ENCODE data around the gene AKAP6.

Gene AKAP6

GRCh38 chr14:32667791-32668190 lies 338.7 kb downstream of the AKAP6 start:
- Histone ChIP-seq H3K9me3 (ENCODE audit: low read length) (no peaks in the 10 kb centered on the region), H3K36me3 (ENCODE audit: insufficient read depth, low read length) (no peaks in the 10 kb centered on the region), H3K27me3 (ENCODE audit: control insufficient read depth in 1 of 2, insufficient read depth in 2 of 2, low read length in 2 of 2) (no peaks in the 10 kb centered on the region), H3K4me1 (ENCODE audit: insufficient read depth, low read length) (no peaks in the 10 kb centered on the region), H3K9ac (ENCODE audit: low read length) (no peak overlapping the region), H3K4me3 (ENCODE audit: low read depth in 1 of 2, low read length in 2 of 2) (no peak overlapping the region), H3K27ac (ENCODE audit: low read depth, low read length) (no peak overlapping the region)

- no peaks in the 10 kb centered on the region for H3K9me3 ChIP-seq (ENCODE audit: low read length)
- H3K36me3 ChIP-seq (ENCODE audit: insufficient read depth, low read length) = no peaks in the 10 kb centered on the region
- H3K9ac ChIP-seq (ENCODE audit: low read length) = no peak overlapping the region
- no peaks in the 10 kb centered on the region for H3K4me1 ChIP-seq (ENCODE audit: insufficient read depth, low read length)
- H3K27me3 ChIP-seq (ENCODE audit: control insufficient read depth in 1 of 2, insufficient read depth in 2 of 2, low read length in 2 of 2) = no peaks in the 10 kb centered on the region
- no peak overlapping the region for H3K4me3 ChIP-seq (ENCODE audit: low read depth in 1 of 2, low read length in 2 of 2)
- no peak overlapping the region for H3K27ac ChIP-seq (ENCODE audit: low read depth, low read length)
Measured at GRCh38 chr14:32669391-32669790, 340.3 kb downstream of the AKAP6 start.

GRCh38 chr14:32675433-32675832 lies 346.3 kb downstream of the AKAP6 start:
- Histone ChIP-seq H3K4me1 (ENCODE audit: insufficient read depth, low read length) (no peaks in the 10 kb centered on the region), H3K4me3 (ENCODE audit: low read depth in 1 of 2, low read length in 2 of 2) (no peak overlapping the region), H3K9me3 (ENCODE audit: low read length) (no peaks in the 10 kb centered on the region), H3K27ac (ENCODE audit: low read depth, low read length) (no peak overlapping the region), H3K27me3 (ENCODE audit: control insufficient read depth in 1 of 2, insufficient read depth in 2 of 2, low read length in 2 of 2) (no peaks in the 10 kb centered on the region), H3K9ac (ENCODE audit: low read length) (no peak overlapping the region), H3K36me3 (ENCODE audit: insufficient read depth, low read length) (peaks cover 5% of the 10 kb centered on the region)

GRCh38 chr14:32677129-32677780 lies 348.2 kb downstream of the AKAP6 start:
- Histone ChIP-seq H3K9me3 (ENCODE audit: low read length) (no peaks in the 10 kb centered on the region), H3K9ac (ENCODE audit: low read length) (no peak overlapping the region), H3K36me3 (ENCODE audit: insufficient read depth, low read length) (peaks cover 5% of the 10 kb centered on the region), H3K27me3 (ENCODE audit: control insufficient read depth in 1 of 2, insufficient read depth in 2 of 2, low read length in 2 of 2) (no peaks in the 10 kb centered on the region), H3K27ac (ENCODE audit: low read depth, low read length) (no peak overlapping the region), H3K4me3 (ENCODE audit: low read depth in 1 of 2, low read length in 2 of 2) (no peak overlapping the region), H3K4me1 (ENCODE audit: insufficient read depth, low read length) (peaks cover 4% of the 10 kb centered on the region)

- H3K27ac ChIP-seq (ENCODE audit: low read depth, low read length) = no peak overlapping the region
- peaks cover 5% of the 10 kb centered on the region for H3K36me3 ChIP-seq (ENCODE audit: insufficient read depth, low read length)
Measured at GRCh38 chr14:32678088-32678487, 349.0 kb downstream of the AKAP6 start.

GRCh38 chr14:32679927-32680612 lies 351.0 kb downstream of the AKAP6 start:
- Histone ChIP-seq H3K9ac (ENCODE audit: low read length) (no peak overlapping the region), H3K27ac (ENCODE audit: low read depth, low read length) (no peak overlapping the region), H3K36me3 (ENCODE audit: insufficient read depth, low read length) (peaks cover 5% of the 10 kb centered on the region), H3K9me3 (ENCODE audit: low read length) (no peaks in the 10 kb centered on the region), H3K27me3 (ENCODE audit: control insufficient read depth in 1 of 2, insufficient read depth in 2 of 2, low read length in 2 of 2) (no peaks in the 10 kb centered on the region), H3K4me1 (ENCODE audit: insufficient read depth, low read length) (peaks cover 7% of the 10 kb centered on the region), H3K4me3 (ENCODE audit: low read depth in 1 of 2, low read length in 2 of 2) (no peak overlapping the region)

More at GRCh38 chr14:32678088-32678487, 349.0 kb downstream of the AKAP6 start:
- Histone ChIP-seq H3K9ac (ENCODE audit: low read length) (no peak overlapping the region), H3K4me3 (ENCODE audit: low read depth in 1 of 2, low read length in 2 of 2) (no peak overlapping the region), H3K27me3 (ENCODE audit: control insufficient read depth in 1 of 2, insufficient read depth in 2 of 2, low read length in 2 of 2) (no peaks in the 10 kb centered on the region), H3K4me1 (ENCODE audit: insufficient read depth, low read length) (peaks cover 7% of the 10 kb centered on the region), H3K9me3 (ENCODE audit: low read length) (no peaks in the 10 kb centered on the region)

GRCh38 chr14:32681598-32681997 lies 352.5 kb downstream of the AKAP6 start:
- Histone ChIP-seq H3K27me3 (ENCODE audit: control insufficient read depth in 1 of 2, insufficient read depth in 2 of 2, low read length in 2 of 2) (no peaks in the 10 kb centered on the region), H3K9ac (ENCODE audit: low read length) (no peak overlapping the region), H3K4me1 (ENCODE audit: insufficient read depth, low read length) (peaks cover 7% of the 10 kb centered on the region), H3K4me3 (ENCODE audit: low read depth in 1 of 2, low read length in 2 of 2) (no peak overlapping the region), H3K27ac (ENCODE audit: low read depth, low read length) (no peak overlapping the region), H3K9me3 (ENCODE audit: low read length) (no peaks in the 10 kb centered on the region), H3K36me3 (ENCODE audit: insufficient read depth, low read length) (peaks cover 5% of the 10 kb centered on the region)

- H3K36me3 ChIP-seq (ENCODE audit: insufficient read depth, low read length) = peaks cover 5% of the 10 kb centered on the region
- no peak overlapping the region for H3K4me3 ChIP-seq (ENCODE audit: low read depth in 1 of 2, low read length in 2 of 2)
- no peaks in the 10 kb centered on the region for H3K27me3 ChIP-seq (ENCODE audit: control insufficient read depth in 1 of 2, insufficient read depth in 2 of 2, low read length in 2 of 2)
- peaks cover 7% of the 10 kb centered on the region for H3K4me1 ChIP-seq (ENCODE audit: insufficient read depth, low read length)
- H3K9ac ChIP-seq (ENCODE audit: low read length) = no peak overlapping the region
- H3K27ac ChIP-seq (ENCODE audit: low read depth, low read length) = no peak overlapping the region
- no peaks in the 10 kb centered on the region for H3K9me3 ChIP-seq (ENCODE audit: low read length)
Measured at GRCh38 chr14:32682214-32682613, 353.1 kb downstream of the AKAP6 start.

- peaks cover 7% of the 10 kb centered on the region for H3K4me1 ChIP-seq (ENCODE audit: insufficient read depth, low read length)
- no peak overlapping the region for H3K9ac ChIP-seq (ENCODE audit: low read length)
- no peak overlapping the region for H3K27ac ChIP-seq (ENCODE audit: low read depth, low read length)
- H3K36me3 ChIP-seq (ENCODE audit: insufficient read depth, low read length) = peaks cover 5% of the 10 kb centered on the region
- no peak overlapping the region for H3K4me3 ChIP-seq (ENCODE audit: low read depth in 1 of 2, low read length in 2 of 2)
- H3K27me3 ChIP-seq (ENCODE audit: control insufficient read depth in 1 of 2, insufficient read depth in 2 of 2, low read length in 2 of 2) = no peaks in the 10 kb centered on the region
- H3K9me3 ChIP-seq (ENCODE audit: low read length) = no peaks in the 10 kb centered on the region
Measured at GRCh38 chr14:32683679-32684078, 354.6 kb downstream of the AKAP6 start.

- Histone ChIP-seq H3K4me3 (ENCODE audit: low read depth in 1 of 2, low read length in 2 of 2) (no peak overlapping the region), H3K36me3 (ENCODE audit: insufficient read depth, low read length) (no peaks in the 10 kb centered on the region), H3K9ac (ENCODE audit: low read length) (no peak overlapping the region), H3K27ac (ENCODE audit: low read depth, low read length) (no peak overlapping the region), H3K4me1 (ENCODE audit: insufficient read depth, low read length) (no peaks in the 10 kb centered on the region), H3K9me3 (ENCODE audit: low read length) (no peaks in the 10 kb centered on the region), H3K27me3 (ENCODE audit: control insufficient read depth in 1 of 2, insufficient read depth in 2 of 2, low read length in 2 of 2) (no peaks in the 10 kb centered on the region)
Measured at GRCh38 chr14:32688941-32689340, 359.8 kb downstream of the AKAP6 start.

- Histone ChIP-seq H3K9ac (ENCODE audit: low read length) (no peak overlapping the region), H3K4me3 (ENCODE audit: low read depth in 1 of 2, low read length in 2 of 2) (no peak overlapping the region), H3K27me3 (ENCODE audit: control insufficient read depth in 1 of 2, insufficient read depth in 2 of 2, low read length in 2 of 2) (no peaks in the 10 kb centered on the region), H3K36me3 (ENCODE audit: insufficient read depth, low read length) (no peaks in the 10 kb centered on the region), H3K9me3 (ENCODE audit: low read length) (no peaks in the 10 kb centered on the region), H3K27ac (ENCODE audit: low read depth, low read length) (no peak overlapping the region), H3K4me1 (ENCODE audit: insufficient read depth, low read length) (no peaks in the 10 kb centered on the region)
Measured at GRCh38 chr14:32692441-32692840, 363.3 kb downstream of the AKAP6 start.

- H3K9ac ChIP-seq (ENCODE audit: low read length) = no peak overlapping the region
- no peaks in the 10 kb centered on the region for H3K27me3 ChIP-seq (ENCODE audit: control insufficient read depth in 1 of 2, insufficient read depth in 2 of 2, low read length in 2 of 2)
- H3K4me1 ChIP-seq (ENCODE audit: insufficient read depth, low read length) = no peaks in the 10 kb centered on the region
- no peak overlapping the region for H3K27ac ChIP-seq (ENCODE audit: low read depth, low read length)
- H3K9me3 ChIP-seq (ENCODE audit: low read length) = no peaks in the 10 kb centered on the region
- H3K4me3 ChIP-seq (ENCODE audit: low read depth in 1 of 2, low read length in 2 of 2) = no peak overlapping the region
- peaks cover 3% of the 10 kb centered on the region for H3K36me3 ChIP-seq (ENCODE audit: insufficient read depth, low read length)
Measured at GRCh38 chr14:32693114-32693513, 364.0 kb downstream of the AKAP6 start.
